G401 (cell line): ENCODE measurements around the gene BCAN. TPM values are rescaled to one million over a fixed set of nuclear protein-coding genes. Genes with fewer than 3 reads are reported as not detected.

Source experiments
- DNase-seq: peaks from one replicate; pipeline ENCODE4 v3.0.0-alpha.2; 2015; ENCODE audit warnings: low spot score
- in situ Hi-C: cut with HindIII; loops from 2 replicates; pipeline ENCODE4 v1.10.0; 2016; ENCODE audit warnings: low sequenced_read_pairs, mixed read lengths
- total RNA-seq: library from RNA; depleted of rRNA; stranded (reverse); fragments of >200 nt; shearing (Covaris generic); gene quantifications from 2 replicates; pipeline ENCODE4 v1.2.3, GENCODE V29; 2014

Gene BCAN
- total RNA-seq, 1 experiment from 2014 or later: 23.9 TPM

DNA sequence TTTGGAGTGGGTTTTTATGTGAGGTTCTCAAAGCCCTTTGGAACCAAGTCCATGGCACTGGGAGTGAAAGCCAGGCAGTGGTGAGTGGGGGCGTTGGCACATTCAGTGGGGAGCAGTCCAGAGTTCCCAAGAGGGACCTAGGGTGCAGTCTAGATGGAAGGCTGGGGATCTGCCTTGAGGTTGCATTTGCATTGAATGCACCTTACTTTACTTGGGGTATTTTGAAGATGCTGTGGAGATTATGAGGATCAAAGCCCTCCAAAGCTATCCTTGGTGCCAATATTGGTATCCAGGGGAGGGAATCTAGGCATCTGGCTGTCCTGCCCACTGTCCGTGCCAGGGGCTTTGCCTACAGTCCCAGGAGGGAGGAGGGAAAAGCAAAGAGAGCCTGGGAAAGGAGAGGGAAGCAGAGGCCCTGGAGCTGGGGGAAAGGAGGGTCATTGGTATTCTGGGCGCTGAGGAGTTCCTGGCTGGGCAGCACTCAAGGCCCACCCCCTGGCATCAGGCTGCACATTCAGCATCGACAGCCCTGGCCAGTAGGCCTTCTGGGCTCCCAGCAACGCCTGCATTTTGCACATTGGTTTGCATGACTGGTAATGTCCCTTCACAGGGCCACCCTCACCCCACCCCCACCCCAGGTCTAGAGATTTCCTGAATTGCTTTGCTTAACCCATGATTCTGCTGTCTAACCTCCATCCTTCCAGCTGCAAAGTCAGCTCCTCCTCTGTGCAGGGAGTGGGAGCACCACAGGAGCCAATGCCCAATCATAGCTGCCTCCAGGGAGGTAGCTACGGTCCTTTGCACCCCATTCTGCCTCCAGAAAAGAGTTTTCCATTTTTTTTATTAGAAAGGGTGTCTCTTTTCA, 843 bp upstream of the BCAN start:
- in situ Hi-C loops: no loop called here
- DNase-seq: no peak

DNA sequence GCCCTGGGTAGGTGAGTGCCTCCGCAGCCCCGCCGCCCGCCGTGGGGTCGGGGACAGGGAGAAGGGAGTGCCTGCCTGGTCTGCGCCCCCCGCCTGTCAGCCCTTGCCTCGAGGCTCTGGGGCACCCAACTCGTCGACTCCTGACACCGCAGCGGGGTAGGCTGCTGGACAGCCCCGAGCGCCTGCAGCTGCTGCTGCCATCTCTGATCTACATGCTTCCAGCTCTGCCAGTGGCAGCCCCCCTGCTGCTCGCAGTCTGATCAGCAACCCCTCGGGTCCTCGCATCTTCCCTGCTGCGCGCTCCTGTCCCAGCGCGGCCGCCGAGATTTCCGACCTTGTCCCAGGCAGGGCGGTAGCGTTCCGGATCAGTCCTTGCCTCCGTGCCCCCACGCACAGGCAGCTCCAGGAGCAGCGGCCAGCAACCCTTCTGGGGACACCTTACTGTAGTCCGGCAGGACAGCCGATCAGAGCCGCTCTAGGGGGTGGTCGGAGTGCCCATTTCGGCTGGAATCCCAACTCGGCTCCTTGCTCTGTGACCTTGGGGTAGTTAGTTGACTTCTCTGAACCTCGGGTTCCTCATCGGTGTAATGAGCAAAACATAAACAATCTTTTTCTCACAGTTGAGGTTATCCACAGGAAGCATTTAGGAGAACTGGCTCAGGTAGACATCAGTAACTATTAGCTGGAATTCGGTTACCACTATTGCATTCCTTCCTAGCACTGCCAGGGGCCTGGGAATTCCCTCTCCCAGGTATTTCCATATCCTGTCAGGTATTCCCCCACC, 540 bp downstream of the BCAN start:
- in situ Hi-C loops: no loop called here
- no peak for DNase-seq

DNA sequence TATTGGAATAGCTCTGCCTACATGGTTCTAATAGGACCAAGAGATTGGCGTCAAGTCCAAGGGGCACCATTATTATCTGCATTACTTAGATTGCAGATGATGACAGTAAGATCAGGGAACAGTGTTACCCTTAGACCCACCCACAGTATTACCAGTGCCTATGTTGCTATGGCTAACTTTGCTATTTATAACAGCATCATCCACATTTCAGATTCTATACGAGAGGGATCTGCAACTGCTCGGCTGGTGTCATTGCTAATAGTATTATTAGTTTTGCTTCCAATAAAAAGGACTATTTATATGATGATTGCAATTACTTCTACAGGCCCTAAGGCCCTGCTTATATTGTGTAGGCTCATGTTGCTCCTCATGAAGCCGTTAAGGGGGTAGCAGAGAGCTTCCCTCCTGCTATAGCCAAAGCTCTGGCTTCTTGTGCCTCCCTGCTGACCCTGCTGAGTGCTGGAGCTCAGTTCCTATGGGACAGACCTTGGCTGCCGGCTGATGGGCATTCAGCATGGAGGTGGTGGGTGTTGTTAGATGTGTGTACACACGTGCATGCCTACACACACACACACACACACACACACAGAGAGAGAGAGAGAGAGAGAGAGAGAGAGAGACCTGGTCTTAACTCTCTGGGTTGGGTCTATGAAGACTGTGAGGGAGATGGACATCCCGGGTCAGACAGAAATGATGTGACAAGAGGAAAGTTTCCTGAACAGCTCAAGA, 1.3 kb downstream of the BCAN start:
- in situ Hi-C loops: no loop called here
- DNase-seq: no peak

DNA sequence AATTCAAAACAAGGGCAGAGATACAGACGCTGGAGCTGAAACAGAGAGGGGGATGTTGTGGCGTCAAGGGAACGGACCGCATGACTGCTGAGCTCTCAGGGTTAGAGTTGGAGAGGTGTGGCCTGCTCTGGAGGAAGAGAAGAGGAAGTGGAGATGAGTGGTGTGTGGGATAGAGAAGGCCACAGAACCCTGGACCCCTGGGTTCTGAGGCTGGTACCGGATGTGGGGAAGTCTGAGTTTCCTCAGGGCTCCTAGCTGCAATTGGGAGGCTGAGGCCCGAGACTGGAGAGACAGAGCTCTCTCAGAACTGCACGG, 1.8 kb downstream of the BCAN start:
- in situ Hi-C loops: no loop called here
- DNase-seq: no peak

DNA sequence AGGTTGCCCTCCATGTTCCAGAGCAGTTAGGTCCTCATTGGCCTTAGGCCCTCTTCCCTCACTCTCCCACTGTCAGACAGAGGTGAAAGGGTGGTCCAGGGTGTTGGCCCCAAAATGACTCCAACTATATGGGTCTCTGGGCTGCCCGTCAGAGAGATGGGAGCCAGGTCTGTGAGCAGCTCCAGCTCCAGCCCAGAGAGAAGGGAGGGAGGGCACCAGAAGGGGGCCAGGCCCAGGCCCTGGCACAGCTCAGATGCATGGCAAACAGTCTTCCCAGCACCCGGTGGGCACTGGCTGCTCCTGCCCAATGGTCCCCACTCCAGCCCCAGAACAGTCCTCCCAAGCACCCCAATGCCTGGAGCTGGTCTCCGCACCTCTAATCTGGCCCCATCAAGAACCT, 2.2 kb downstream of the BCAN start:
- in situ Hi-C loops: no loop called here

DNA sequence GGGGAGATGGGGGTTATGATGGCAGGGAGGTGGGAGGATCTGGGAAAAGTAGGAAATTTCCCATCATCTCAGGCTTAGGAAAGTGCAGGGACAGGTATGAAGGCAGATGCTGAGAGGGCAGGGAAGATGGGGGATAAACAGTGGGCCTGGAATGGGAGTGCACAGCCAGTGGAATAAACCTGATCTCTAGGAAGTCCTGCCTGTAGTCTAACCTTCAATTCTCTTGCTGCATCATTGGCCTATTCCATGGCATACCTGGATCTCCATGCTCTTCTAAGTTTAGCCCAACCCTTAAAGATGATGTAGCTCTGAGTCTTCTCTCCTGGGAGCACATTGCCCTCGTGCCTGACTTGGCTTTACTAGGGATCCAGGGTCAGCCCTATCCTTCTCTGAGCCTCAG, 2.7 kb downstream of the BCAN start:
- in situ Hi-C loops: no loop called here
- no peak for DNase-seq

More for the DNA sequence above, 2.2 kb downstream of the BCAN start:
- DNase-seq: no peak

DNA sequence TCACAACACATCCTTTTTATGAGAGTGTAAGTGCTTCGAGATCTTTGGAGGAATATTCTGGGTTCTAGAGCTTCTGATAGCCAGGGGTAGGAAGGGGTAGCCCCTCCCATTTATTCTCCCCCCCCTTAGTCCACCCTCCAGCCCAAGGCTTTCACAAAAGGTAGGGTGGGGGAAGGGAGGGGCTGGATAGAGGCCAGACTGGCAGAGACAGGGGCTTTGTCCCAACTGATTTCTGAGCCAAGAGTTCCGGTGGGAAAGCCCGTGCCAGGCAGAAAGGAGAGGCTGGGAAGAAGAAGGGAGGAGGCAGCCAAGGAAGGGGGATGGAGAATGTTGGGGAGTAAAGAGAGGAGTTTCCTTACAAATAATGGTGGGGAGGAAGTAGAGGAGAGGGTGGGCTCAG, 3.1 kb downstream of the BCAN start:
- DNase-seq: no peak
- in situ Hi-C loops: no loop called here

DNA sequence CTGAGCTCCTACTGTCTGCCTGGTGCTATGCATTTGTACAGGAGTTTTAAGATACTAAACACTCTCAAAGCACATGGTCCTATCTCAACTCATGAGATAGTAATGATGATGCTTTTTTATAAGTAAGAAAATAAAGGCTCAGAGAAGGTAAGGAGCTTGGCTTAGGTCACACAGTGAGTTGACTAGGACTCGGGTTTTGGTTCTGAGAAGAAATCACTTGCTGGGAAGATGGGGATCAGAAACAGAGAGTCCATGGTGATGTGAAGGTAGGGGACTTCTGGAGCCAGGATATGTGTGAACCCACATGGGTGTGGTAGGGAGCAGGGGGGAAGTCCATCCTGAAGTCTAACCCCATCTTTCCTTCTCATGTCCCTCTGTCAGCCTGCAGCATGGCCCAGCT, 3.7 kb downstream of the BCAN start:
- in situ Hi-C loops: no loop called here
- no peak for DNase-seq

DNA sequence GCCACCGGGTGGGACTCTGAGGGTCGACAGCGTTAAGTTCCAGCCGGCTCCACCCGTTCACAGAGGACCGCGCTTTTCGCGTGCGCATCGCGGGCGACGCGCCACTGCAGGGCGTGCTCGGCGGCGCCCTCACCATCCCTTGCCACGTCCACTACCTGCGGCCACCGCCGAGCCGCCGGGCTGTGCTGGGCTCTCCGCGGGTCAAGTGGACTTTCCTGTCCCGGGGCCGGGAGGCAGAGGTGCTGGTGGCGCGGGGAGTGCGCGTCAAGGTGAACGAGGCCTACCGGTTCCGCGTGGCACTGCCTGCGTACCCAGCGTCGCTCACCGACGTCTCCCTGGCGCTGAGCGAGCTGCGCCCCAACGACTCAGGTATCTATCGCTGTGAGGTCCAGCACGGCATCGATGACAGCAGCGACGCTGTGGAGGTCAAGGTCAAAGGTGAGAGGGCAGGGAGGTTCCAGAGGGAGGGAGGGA, 4.9 kb downstream of the BCAN start:
- in situ Hi-C loops: no loop called here
- no peak for DNase-seq

DNA sequence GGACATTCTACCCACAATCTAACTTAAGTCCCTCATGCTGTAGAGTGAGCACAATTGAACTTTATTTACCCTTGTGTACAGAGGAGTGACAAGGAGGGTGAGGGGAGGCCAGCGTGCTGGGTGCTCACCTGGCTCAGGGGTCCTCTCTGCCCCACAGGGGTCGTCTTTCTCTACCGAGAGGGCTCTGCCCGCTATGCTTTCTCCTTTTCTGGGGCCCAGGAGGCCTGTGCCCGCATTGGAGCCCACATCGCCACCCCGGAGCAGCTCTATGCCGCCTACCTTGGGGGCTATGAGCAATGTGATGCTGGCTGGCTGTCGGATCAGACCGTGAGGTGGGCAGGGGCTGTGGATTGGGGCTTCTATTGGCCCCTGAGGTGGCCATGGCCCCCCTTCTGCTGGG, 5.4 kb downstream of the BCAN start:
- DNase-seq: no peak
- in situ Hi-C loops: no loop called here

DNA sequence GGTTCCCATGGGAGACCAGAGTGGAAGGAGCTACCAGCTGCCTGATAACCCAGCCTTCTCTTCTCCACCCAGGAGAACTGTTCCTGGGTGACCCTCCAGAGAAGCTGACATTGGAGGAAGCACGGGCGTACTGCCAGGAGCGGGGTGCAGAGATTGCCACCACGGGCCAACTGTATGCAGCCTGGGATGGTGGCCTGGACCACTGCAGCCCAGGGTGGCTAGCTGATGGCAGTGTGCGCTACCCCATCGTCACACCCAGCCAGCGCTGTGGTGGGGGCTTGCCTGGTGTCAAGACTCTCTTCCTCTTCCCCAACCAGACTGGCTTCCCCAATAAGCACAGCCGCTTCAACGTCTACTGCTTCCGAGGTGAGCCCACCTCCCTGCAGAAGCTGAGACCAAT, 6.6 kb downstream of the BCAN start:
- in situ Hi-C loops: no loop called here

DNA sequence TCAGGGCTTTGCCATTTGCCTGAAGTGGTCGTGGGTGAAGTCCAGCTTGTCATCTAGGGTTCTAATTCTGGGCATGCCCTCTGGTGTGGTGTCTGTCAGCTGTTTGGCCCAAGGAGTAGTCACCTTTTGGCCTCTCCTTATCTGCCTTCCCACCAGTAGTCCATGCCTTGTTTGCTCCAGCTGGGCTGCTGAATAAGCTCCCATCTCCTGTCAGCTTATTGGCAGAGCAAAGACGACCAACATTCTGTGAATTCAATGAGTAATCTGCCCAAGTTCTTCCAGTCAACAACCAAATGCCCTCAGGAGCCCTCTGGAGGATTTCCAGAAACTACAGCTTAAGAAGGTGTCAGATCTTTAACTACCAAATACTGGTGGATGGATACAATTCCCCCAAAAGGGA, 7.0 kb downstream of the BCAN start:
- DNase-seq: no peak
- in situ Hi-C loops: no loop called here

More for the DNA sequence above, 6.6 kb downstream of the BCAN start:
- DNase-seq: no peak

DNA sequence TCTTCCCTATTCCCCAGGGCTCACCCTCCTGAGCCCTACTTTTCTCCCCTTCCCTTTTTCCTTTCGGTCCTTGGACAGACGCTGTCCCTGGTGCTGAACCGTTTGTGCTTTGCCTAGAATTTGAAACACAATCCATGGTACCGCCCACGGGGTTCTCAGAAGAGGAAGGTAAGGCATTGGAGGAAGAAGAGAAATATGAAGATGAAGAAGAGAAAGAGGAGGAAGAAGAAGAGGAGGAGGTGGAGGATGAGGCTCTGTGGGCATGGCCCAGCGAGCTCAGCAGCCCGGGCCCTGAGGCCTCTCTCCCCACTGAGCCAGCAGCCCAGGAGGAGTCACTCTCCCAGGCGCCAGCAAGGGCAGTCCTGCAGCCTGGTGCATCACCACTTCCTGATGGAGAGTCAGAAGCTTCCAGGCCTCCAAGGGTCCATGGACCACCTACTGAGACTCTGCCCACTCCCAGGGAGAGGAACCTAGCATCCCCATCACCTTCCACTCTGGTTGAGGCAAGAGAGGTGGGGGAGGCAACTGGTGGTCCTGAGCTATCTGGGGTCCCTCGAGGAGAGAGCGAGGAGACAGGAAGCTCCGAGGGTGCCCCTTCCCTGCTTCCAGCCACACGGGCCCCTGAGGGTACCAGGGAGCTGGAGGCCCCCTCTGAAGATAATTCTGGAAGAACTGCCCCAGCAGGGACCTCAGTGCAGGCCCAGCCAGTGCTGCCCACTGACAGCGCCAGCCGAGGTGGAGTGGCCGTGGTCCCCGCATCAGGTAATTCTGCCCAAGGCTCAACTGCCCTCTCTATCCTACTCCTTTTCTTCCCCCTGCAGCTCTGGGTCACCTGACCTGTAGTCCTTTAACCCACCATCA, 10.4 kb downstream of the BCAN start:
- no peak for DNase-seq
- in situ Hi-C loops: no loop called here

DNA sequence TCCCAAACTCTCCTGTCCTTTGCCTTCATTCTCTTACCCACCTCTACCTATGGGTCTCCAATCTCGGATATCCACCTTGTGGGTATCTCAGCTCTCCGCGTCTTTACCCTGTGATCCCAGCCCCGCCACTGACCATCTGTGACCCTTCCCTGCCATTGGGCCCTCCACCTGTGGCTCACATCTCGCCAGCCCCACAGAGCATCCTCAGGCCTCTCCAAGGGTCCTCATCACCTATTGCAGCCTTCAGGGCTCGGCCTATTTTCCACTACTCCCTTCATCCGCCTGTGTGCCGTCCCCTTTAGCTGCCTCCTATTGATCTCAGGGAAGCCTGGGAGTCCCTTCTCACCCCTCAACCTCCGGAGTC, 11.1 kb downstream of the BCAN start:
- in situ Hi-C loops: no loop called here
- no peak for DNase-seq

DNA sequence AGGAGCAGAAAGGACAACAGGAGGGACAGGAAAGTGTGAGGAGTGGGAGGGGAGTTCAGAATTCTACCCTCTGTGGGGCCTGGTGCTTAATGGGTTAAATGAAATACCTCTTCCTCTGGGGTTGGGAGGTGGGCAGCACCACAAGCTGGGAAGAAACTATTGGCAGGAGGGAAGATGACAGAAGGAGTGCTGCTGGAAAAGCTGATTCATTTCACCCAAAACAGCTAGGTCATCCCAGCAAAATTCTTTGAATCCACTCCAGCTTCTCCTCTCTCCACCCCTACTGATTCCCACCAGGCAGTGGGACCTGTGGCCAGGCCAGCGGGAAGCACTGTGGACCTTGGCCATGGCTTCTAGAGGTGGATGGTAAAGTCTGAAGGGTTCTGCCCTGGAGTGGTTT, 12.8 kb downstream of the BCAN start:
- in situ Hi-C loops: no loop called here
- no peak for DNase-seq

DNA sequence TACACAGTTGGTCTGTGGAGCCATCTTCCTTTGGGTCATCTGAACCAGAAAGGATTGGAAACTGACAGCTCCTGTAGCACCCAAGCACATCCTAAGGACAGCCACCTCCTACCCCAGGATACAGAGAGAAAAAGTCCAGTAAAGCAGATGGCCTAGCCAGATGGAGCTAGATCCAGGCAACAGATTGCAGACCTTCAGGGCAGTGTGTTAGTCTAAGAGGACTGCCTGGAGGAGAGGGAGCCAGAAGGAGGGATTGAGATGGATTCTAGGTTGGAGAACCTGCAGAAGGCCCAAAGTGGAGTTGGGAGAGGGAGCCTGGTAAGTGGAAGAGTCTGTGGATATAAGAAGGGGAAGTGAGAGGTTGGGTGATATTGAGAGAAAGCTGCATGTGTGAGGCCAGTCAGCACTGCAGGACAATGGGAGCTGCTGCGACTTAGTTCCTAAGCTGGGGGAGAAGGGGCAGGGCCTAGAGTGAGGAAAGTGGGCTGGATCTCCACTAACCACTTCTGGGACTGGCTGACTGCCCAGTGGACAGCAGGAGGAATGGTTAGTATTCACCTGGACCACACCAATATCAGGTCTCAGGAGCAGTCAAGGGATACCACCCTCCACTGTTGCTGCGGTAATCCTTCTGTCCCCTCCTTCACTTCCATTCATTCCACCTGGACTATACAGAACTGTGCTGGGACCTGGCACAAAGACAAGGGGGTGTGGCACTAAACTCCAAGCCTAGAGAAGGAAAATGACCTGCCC, 13.4 kb downstream of the BCAN start:
- in situ Hi-C loops: no loop called here
- no peak for DNase-seq

DNA sequence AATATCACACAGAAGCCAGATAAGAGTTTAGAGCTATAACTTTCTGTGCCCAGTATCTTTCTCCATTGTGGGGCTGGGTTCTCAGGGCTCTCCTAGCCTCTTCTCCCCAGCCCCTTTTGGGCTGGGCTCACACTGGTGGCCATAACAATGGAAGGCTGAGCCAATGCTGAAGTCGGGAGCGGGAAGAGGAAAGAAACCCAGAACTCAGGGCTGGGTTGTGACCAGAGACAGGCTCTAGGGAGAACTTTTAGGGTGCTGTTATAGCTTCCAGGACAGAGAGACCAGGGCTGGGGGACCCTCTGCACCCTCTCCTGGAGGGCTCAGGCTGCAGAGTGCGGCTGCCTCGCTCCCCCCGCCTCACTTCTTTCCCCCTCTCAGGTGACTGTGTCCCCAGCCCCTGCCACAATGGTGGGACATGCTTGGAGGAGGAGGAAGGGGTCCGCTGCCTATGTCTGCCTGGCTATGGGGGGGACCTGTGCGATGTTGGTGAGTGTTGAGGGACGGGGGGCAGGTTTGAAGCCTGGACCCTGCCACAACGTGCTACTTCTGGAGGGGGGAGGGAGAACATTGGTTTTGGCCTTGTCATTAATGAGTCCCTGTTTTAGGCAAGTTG, 14.1 kb downstream of the BCAN start:
- in situ Hi-C loops: no loop called here
- no peak for DNase-seq
